Lower leg skin (tissue), 4 donors: Measurements from ENCODE around the gene DNAI2. TPM values are rescaled to one million over a fixed set of nuclear protein-coding genes. Genes with fewer than 3 reads are reported as not detected.

ENCODE experiments used
- DNase-seq, 2 donors: peaks; one replicate each; pipeline ENCODE4 v3.0.0-alpha.2; 2019; ENCODE audit warnings: low spot score in 2 of 2
- H3K4me3 ChIP-seq: fragments of 200-600 bp; sonication (generic); 2 replicates; pipeline ENCODE4 v1.5.1; 2017; ENCODE audit warnings: mild to moderate bottlenecking, low read depth; ENCODE audit not compliant: poor library complexity, severe bottlenecking
- POLR2A ChIP-seq, 2 donors: fragments of 450-650 bp; IDR thresholded peaks; one replicate each; pipeline ENCODE4 v1.6.1; 2016 to 2017; ENCODE audit warnings: antibody characterized with exemption in 2 of 2, mild to moderate bottlenecking in 1 of 2, moderate library complexity in 1 of 2
- WGBS, 2 donors: methylation state at CpG; one replicate each; pipeline ENCODE4 v1.1.5; 2018; 5-methylcytosine and 5-hydroxymethylcytosine counted together
- intact Hi-C: fragments of 100-400 bp; cut with DNase I; formaldehyde crosslinking; loops from one replicate; pipeline ENCODE4 v1.15.0; 2023; ENCODE audit warnings: low total_unique reads
- total RNA-seq, 4 donors: library from RNA; depleted of rRNA; stranded (reverse); fragments of >200 nt; gene quantifications; one replicate each; pipeline ENCODE4 v1.1.0, GENCODE V29; 2016
- TF ChIP-seq, protein P1 (sequence below), 3 donors: fragments of 450-650 bp; IDR thresholded peaks; one replicate each; pipeline ENCODE4 v1.5.1; 2016; ENCODE audit warnings: antibody characterized with exemption in 3 of 3, mild to moderate bottlenecking in 3 of 3, moderate library complexity in 2 of 3

The DNAI2 gene
- total RNA-seq, 4 donors from 2014 or later: 0.57 TPM; not detected in 3

DNA sequence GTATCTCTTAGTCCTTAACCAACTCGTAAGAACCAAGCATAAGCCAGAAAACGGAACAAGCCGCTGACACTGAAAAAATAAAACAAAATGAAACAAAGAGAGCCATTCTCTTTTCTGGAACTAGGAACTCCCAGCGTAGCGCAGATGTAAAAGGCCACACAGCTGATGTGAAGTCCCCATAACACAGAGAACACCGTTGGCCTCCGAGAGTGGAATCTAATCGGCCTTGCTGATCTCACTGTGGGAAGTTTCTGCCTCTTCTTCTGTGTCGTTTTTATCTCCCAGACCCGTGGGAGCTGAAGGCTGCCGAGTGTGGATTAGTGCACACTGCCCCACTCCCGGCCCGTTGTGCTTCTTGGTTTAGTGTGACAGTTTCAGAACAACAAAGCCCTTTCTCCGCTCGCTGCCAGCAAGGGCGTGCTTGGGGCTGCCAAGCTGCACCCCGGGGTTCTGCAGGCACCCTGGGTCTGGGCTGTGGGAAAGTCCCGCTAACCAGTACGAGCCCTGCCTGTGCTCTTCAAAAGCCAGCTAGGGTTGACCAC, 38.9 kb upstream of the DNAI2 start:
- TF ChIP-seq, protein P1, sequence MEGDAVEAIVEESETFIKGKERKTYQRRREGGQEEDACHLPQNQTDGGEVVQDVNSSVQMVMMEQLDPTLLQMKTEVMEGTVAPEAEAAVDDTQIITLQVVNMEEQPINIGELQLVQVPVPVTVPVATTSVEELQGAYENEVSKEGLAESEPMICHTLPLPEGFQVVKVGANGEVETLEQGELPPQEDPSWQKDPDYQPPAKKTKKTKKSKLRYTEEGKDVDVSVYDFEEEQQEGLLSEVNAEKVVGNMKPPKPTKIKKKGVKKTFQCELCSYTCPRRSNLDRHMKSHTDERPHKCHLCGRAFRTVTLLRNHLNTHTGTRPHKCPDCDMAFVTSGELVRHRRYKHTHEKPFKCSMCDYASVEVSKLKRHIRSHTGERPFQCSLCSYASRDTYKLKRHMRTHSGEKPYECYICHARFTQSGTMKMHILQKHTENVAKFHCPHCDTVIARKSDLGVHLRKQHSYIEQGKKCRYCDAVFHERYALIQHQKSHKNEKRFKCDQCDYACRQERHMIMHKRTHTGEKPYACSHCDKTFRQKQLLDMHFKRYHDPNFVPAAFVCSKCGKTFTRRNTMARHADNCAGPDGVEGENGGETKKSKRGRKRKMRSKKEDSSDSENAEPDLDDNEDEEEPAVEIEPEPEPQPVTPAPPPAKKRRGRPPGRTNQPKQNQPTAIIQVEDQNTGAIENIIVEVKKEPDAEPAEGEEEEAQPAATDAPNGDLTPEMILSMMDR (IDR thresholded peaks at IDR 0.05): no peak
- no peak for TF ChIP-seq POLR2A (IDR thresholded peaks at IDR 0.05)
- no peak for DNase-seq
- WGBS, 2 donors: 65 to 77% methylated on average over 19 of the region's 19 CpGs
- intact Hi-C loops: no loop called here
- H3K4me3 ChIP-seq: no peak overlapping the region

DNA sequence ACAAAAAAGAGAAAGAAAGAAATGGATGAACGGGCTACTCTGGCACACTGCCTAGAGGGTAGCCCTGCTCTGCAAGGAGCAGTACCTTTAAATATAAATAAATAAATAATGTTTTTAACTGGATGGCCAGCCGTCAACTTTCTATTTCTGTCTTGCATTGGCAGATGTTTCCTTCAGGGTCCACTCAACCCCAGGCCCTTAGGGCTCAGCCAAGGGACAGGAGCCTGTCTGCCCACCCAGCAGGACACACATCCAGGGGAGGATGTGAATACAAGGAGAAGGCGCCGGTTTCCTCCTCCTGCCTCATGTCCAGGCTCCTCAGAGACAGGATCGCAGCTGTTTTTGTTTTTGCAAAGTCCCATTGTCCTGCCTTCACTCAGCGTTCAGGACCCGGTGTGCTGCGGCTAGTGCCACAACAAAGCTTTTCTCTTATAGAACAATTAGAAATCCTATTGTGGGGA, 38.1 kb upstream of the DNAI2 start:
- TF ChIP-seq POLR2A (IDR thresholded peaks at IDR 0.05): no peak
- TF ChIP-seq, protein P1 (IDR thresholded peaks at IDR 0.05): no peak
- no peak for DNase-seq
- 69 to 75% methylated on average over 8 of the region's 8 CpGs for WGBS, 2 donors
- intact Hi-C loops: no loop called here
- no peak overlapping the region for H3K4me3 ChIP-seq

DNA sequence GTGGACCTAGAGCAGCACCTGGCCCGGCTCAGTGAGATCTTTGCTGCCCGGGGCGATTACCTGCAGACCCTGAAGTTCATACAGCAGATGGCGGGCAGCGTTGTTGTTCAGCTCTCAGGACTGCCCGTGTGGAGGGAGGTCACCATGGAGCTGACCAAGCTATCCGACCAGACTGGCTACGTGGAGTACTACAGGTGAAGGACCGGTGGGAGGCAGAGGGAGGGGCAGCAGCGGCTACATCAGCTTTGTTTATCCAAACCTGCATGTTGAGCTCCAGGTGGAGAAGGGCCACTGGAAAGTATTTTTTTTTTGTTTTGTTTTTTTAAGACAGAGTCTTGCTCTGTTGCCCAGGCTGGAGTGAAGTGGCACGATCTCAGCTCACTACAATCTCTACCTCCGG, 36.7 kb upstream of the DNAI2 start:
- 92 to 97% methylated on average over 12 of the region's 12 CpGs for WGBS, 2 donors
- DNase-seq: no peak
- TF ChIP-seq, protein P1 (IDR thresholded peaks at IDR 0.05): no peak
- TF ChIP-seq POLR2A (IDR thresholded peaks at IDR 0.05): no peak
- intact Hi-C loops: no loop called here
- H3K4me3 ChIP-seq: no peak overlapping the region

DNA sequence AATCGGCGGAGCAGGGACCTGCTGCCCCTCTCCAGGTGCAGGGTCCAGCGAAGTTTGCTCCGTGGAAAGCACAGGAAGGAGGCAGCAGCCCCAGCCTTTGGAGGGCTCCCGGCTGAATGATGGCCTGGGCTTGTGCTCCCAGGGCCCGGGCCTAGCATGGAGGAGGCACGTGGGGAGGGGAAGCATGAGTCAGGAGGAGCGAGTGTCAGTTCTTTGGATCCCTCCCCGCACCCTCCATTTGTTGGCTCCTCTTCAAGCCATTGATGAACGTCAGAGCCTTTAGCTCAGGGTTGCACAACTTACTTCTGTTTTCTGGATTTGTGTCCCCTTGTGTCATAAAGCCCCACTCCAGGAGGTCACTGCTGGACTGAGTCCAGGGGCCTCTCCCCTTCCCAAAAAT, 34.9 kb upstream of the DNAI2 start:
- H3K4me3 ChIP-seq: no peak overlapping the region
- DNase-seq: peak; percentile 62 to 91
- TF ChIP-seq, protein P1 (IDR thresholded peaks at IDR 0.05): no peak
- TF ChIP-seq POLR2A (IDR thresholded peaks at IDR 0.05): no peak
- 57 to 70% methylated on average over 8 to 10 of the region's 10 CpGs for WGBS, 2 donors
- intact Hi-C loops: no loop called here

DNA sequence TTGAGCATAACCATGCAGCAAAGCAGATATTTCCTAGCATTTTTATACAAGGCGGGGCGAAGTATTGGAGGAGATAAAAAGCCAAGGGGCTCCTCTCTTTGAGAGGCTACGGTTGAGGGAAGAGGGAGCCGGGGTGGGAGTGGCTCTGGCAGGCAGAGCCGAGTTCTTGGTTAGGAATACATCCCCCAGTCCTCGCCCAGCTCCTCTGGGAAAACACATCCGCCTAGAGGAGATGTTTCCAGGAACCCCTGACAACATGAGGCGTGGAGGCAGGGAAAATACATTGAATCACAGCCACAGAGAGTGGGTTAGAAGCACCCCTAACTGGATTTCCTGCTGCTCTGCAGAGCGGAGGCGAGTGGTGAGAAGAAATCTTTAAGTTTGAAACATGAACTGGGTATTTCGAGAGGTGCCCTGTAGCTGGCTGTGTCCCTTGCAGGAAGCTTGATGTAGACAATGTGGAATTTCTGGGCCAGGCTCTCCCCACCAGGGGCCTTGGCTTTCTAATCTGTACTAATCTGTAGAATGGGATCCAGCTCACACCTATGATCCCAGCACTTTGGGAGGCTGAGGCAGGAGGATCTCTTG, 33.3 kb upstream of the DNAI2 start:
- DNase-seq: no peak
- WGBS, 2 donors: 49 to 51% methylated on average over 11 of the region's 11 CpGs
- intact Hi-C loops: no loop called here
- H3K4me3 ChIP-seq: no peak overlapping the region
- TF ChIP-seq POLR2A (IDR thresholded peaks at IDR 0.05): no peak
- TF ChIP-seq, protein P1 (IDR thresholded peaks at IDR 0.05): no peak

DNA sequence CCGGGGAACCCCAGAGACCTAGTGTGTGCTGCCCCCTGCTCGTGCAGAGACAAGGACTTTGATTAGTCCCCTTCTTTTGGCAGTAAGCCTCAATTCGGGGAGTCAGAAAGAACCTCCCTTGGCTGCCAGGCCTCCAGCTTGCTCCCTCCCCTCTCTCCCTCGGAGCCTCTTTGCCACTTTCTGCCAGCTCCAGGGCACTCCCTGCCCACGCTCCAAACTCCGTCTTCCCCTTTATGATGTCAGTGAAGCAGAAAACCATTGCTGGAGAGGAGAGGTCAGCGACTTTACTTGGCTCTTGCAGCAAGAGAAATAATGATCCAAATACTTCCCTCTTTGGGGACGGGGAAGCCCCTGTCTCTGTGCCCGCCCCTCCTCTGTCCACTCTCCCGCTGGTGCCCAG, 32.6 kb upstream of the DNAI2 start:
- intact Hi-C loops: no loop called here

More for the DNA sequence above, 32.6 kb upstream of the DNAI2 start:
- no peak overlapping the region for H3K4me3 ChIP-seq
- 43 to 49% methylated on average over 10 of the region's 10 CpGs for WGBS, 2 donors
- DNase-seq: no peak
- TF ChIP-seq POLR2A (IDR thresholded peaks at IDR 0.05): no peak
- TF ChIP-seq, protein P1 (IDR thresholded peaks at IDR 0.05): no peak
